NCI-H82 treated with DMSO at 0.1 percent for 48 hours (cell line): ENCODE results near the gene SPINK4.
A peak's percentile ranks its signal among the peaks of the same experiment; 100 is the strongest.

Source experiments
- DNase-seq: peaks from one replicate; lab custom pipeline; 2025; ENCODE audit not compliant: unreplicated experiment; lab: John Stamatoyannopoulos, UW

The SPINK4 gene

DNA sequence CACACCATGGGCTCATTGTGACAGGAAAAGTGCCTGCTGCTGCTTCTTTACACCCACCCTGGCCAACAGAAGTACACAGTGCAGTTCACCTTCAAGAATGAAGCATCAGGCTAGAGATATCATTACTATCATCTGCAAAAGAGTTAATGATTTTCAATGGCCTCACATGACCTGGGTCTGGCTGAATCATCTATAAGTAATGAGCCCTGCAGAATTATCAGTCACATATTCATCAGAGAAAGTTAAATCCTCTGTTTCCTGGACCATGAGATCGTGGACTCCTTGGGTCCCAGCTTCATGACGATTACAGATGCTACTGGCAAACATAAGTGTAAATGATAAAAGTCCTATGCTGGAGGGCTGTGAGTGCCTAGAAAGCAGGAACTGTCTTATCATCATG lies 16.3 kb downstream of the SPINK4 start:
- no peak for DNase-seq

- DNase-seq = no peak
Measured at GRCh38 chr9:33257276-33257675, 17.3 kb downstream of the SPINK4 start.

DNA sequence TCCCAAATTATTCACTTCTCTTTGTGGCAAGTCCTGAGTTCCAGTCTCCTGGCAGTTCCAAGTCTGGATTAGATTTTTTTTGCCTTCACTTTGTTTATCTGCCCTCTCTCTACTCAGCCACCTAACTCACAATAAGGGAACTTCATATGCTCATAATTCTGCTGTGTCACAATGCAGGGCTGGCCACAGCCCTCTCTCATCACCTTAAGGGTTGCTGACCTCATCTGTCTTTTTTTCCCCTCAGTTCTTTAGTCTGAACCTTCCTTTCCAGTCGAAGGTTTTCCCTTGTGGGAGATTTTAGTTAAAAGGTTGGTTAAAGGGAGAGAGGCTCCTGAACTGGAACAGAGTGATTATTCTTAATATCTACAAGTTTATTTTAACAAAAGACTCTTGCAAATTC lies 20.4 kb downstream of the SPINK4 start:
- no peak for DNase-seq

DNA sequence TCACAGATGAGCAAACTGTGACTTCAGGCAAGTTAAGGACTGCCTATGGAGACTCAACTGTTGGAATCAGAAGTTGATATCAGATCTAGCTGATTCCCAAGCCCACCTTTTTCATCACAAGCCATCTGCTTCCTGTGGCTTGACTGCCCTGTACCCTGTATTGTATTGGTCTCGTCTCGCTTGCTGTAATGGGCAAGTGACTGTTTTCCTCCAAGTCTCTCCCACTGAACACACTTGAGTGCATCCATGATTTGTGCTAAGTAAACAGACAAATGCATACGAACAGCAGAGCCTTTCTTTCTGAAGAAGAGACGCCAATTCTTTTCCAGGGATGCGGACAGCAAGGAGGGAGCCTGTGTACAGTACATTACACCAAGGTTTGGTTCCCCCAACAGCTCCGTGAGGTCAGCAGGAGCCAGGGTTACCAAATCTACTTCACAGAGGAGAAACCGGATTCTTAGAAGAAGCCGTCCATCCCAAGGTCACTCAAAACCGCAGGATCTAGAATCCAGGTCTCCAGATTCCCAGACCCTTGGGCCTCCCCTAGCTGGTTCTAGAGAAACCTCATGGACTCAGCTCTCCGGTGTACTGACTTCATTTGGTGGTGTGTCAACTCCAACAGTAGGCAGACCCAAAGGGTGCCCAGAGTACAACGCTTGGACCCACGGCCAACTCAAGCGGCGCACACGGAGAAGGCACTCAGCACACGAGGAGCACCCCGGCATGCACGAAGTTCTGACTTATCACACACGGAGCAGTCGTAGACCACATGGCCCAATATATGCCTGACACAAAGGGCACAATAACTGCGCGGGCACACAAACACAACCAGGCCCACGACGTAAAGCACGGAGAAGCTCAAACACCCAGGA lies 23.4 kb downstream of the SPINK4 start:
- DNase-seq = no peak

- no peak for DNase-seq
Measured at GRCh38 chr9:33264003-33264472, 24.1 kb downstream of the SPINK4 start.

DNA sequence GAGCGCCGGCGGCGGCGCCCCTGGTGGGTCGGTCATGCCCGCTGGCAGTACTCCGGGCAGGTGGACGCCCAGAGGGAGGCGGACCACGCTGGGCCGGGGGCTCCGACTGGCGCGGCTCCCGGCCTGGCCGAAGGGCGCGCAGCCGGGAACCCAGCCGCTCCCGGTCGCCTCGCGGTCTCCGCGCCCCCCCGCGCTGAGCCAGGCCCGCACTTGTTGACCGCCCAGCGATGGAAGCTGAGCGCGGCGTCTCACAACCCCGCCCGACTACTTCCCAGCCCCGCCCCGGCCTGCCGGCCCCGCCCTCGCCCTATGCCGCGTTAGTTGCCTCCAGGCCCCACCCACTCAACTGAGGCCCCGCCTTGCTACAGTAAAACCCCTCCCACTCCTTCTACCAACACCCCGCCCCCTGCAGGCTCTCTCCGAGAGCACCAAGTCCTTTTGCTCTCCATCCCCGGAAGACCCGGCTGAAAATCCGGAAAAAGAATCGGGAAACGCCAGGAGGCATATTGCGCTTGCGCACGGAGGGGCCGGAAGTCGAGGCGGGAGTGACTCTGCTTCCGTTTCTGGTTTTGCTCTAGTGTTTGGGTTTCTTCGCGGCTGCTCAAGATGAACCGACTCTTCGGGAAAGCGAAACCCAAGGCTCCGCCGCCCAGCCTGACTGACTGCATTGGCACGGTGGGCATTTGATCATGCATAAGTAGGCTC lies 24.7 kb downstream of the SPINK4 start, which contains the start of the genes BAG1 and CHMP5:
Gene BAG1, minus strand, starts transcription at position 236 of the 705 bp plus-strand sequence.
Gene CHMP5, plus strand, starts transcription at position 577 of the 705 bp plus-strand sequence. Its CDS starts 30 bp downstream, at position 607.
- DNase-seq = peak; percentile 97

- no peak for DNase-seq
Measured at GRCh38 chr9:33265211-33265865, 25.4 kb downstream of the SPINK4 start.

DNA sequence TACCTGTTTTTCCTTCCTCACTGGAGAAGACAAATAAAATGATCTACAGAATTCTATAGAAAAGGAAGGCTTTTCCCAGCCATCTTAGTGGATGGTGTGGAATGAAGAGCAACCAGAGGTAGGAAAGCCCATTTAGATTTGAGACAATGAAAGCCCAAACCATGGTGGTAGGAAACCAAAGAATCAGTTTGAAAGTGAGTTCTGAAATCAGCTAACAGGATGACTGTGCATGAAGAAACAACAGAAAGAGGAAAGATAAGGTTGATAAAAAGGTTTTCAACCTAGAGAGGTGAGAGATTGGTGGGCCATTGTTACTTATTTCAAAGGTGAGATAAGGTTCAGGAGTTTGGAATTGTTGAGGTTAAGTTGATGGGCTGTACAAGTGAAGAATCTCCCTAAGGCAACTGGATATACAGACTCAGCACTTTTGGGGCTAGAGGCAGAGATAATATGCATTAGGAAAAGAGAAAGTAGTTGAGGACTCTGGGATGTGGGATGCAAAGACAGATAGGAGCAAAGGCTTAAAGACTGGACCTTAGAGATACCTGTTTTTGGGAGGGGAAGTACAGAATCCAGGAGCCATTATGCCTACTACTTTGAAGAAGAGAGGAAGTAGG lies 27.3 kb downstream of the SPINK4 start:
- no peak for DNase-seq

DNA sequence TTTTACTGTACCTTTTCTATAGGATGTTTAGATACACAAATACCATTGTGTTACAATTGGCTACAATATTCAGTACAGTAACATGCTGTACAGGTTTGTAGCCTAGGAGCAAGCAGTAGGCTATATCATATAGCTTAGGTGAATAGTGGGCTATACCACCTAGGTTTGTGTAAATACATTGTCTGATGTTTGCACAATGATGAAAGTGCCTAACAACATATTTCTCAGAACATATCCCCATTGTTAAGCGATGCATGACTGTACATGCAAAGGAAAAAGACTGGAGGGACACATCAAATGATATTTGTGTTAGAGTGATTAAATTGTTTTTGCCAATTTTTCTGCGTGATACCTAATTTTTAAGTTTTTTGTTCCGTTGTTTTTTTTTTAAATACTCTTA lies 30.2 kb downstream of the SPINK4 start:
- DNase-seq = no peak

DNA sequence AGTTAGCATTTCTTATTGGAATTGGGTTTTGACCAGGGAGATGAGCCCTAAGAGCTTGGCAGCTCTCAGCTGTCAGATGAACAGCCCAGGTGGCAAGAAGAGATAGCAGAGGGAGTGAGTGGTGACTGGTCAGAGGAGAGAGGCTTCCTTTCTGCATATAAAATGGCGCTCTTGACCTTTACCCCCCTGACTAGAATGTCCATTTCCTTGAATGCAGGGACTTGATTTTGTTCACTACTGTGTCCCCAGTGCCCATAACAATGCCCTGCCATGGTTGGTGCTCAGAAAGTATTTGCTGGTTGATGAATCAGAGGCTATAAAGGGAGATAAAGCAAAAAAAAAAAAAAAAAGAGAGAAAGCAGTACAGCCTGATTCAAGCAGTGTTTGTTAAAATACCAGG lies 32.1 kb downstream of the SPINK4 start:
- DNase-seq = no peak

DNA sequence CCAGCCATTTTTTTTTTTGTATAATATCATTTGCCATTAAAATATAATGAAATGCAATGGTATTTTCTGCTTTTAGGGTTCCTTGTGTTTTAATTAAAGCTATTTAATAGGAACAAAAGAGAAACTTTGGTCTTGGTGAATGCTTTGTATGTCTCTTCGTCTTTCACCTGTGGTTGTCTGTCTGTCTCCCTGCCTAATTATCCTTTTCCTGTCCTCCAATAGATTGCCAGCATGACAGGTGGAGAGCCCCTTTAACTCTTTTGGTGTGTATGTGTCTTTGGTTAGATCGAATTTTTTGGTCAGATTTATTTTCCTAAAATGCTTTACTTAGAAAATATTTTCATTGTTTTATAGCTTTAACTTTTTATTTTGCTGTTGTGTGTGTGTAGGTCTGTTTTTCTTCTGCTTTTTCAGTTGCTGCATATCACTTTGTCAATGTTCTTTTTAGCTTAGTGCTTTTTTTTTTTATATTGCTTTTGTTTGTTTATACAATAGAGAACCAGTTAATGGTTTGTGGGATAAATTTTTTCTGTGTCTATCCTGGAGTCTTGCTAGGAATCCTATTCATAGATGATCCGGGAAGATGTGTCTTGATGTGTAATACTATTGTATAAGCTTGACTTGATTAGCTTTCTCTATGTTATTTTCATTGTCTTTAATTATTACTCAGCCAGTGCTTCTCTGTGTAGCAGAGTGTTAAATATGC lies 33.5 kb downstream of the SPINK4 start:
- DNase-seq = no peak

DNA sequence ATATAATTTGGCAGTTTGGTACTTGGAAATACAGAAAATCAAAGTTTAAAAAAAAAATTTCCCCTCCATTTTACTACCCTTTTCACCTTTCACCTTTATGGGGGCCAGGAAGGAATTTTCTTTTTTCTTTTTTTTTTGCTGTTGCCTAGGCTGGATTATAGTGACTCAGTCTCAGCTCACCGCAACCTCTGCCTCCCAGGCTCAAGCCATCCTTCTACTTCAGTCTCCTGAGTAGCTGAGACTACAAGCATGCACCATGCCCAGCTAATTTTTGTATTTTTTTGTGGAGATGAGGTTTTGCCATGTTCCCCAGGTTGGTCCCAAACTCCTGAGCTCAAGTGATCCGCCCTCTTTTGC lies 34.0 kb downstream of the SPINK4 start:
- DNase-seq = no peak

DNA sequence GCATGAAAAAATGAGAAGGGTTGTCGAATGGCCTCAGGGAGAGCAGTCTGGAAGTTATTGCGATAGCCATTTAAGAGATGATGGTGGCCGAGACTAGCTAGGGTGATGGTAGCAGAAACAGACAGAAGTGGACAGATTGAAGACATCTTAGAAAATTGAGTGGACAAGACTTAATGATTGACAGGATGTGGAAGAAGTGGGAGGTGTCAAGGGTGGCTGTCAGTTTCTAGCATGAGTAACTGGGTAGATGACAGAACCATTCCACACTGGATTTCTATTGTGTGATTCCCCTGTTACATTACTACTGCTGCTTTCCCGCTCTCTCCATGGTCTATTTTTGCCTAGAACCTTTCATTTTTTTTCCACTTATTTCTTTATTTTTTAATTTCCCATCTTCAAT lies 37.5 kb downstream of the SPINK4 start:
- DNase-seq = no peak

GRCh38 chr9:33285502-33285901 lies 45.5 kb downstream of the SPINK4 start:
- DNase-seq = no peak

DNA sequence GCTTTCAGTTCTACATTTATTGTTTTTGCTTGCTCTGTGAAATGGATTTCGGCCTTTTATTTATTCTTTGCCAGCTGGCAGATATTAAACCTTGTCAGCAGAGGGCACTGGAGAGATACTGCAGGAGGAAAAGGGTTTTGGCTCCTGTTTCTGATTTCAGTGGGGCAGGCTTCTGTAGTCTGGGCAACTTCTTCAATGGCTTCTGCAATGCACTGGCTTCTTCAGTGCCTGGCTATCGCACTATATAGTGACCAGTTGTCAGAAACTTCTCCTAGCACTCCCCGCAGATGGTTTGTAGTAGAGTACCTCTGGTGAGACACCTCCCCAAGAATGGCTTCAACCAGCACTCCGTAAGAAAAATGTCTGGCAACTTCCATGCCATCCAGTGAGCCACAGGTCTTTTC lies 47.1 kb downstream of the SPINK4 start:
- DNase-seq = peak; percentile 30

GRCh38 chr9:33288235-33288634 lies 48.3 kb downstream of the SPINK4 start:
- no peak for DNase-seq

DNA sequence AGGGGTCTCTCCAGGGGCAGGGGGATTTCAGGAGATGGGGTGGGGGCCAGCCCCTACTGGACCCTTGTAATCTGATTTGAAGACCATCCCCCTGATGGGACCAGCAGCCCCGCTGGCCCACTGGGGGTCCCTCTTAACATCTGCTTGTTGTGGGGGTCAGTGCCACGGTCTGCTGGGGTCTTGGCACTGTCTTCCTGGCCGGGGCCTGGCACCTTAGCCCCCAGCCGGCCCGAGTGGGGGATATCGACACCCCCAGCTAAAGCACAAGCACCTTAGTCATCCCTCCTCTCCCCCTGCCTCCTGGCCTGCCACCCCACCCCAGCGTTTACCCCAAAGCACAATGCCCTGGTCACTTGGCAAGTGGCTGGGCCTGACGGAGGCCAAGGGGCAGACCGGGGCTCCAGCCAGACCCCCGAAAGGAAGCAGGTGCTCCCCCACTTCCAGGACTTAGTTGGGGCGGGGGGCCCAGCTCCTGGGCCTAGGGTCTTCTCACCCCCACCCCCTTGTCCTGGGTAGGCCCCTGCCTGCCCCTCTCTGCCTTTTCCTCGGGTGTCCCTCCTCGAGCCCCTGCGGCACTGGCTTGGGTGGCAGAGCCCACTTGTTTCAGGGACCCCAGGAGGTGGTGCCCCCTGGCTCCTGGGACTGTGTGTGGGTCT lies 49.0 kb downstream of the SPINK4 start:
- no peak for DNase-seq

DNA sequence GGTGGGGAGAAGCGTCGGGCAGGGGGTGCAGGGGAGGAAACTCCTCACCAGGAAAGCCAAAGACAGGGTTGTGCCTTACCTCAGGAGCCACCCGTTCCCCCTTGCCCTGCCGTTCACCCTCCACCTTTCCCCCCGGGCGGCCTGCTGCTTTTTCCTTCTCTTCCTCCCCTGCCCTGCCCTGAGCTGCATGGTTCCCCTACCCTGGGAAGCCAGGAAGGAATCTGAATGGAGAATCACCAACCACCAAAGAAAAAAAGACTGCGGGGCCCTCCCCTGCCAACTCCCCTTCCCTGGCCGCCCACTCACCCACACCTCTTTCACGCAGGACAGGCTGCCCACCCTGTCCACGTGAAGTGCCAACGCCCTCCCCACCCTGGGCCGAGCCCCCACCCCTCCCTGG lies 49.5 kb downstream of the SPINK4 start:
- no peak for DNase-seq

DNA sequence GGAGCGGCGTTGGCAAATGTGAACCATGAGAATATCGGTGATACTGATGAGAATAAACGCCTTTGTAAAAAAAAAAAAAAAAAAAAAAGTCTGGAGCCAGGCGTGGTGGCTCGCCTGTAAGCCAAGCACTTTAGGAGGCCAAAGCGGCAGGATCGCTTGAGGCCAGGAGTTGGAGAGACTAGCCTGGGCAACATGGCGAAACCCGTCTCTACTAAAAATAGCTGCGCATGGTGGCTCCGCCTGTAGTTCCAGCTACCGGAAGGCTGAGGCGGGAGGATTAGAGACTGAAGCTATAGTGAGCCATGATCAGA lies 49.9 kb downstream of the SPINK4 start:
- no peak for DNase-seq
